Lower leg skin (tissue), 4 donors: Measurements from ENCODE around the gene DIS3L2. TPM values are rescaled to one million over a fixed set of nuclear protein-coding genes. Genes with fewer than 3 reads are reported as not detected.

ENCODE experiments used
- DNase-seq, 2 donors: peaks; one replicate each; pipeline ENCODE4 v3.0.0-alpha.2; 2019; ENCODE audit warnings: low spot score in 2 of 2
- H3K4me3 ChIP-seq: fragments of 200-600 bp; sonication (generic); 2 replicates; pipeline ENCODE4 v1.5.1; 2017; ENCODE audit warnings: mild to moderate bottlenecking, low read depth; ENCODE audit not compliant: poor library complexity, severe bottlenecking
- CTCF ChIP-seq, 3 donors: fragments of 450-650 bp; IDR thresholded peaks; one replicate each; pipeline ENCODE4 v1.5.1; 2016; ENCODE audit warnings: antibody characterized with exemption in 3 of 3, mild to moderate bottlenecking in 3 of 3, moderate library complexity in 2 of 3
- POLR2A ChIP-seq, 2 donors: fragments of 450-650 bp; IDR thresholded peaks; one replicate each; pipeline ENCODE4 v1.6.1; 2016 to 2017; ENCODE audit warnings: antibody characterized with exemption in 2 of 2, mild to moderate bottlenecking in 1 of 2, moderate library complexity in 1 of 2
- WGBS, 2 donors: methylation state at CpG; one replicate each; pipeline ENCODE4 v1.1.5; 2018; 5-methylcytosine and 5-hydroxymethylcytosine counted together
- intact Hi-C: fragments of 100-400 bp; cut with DNase I; formaldehyde crosslinking; loops from one replicate; pipeline ENCODE4 v1.15.0; 2023; ENCODE audit warnings: low total_unique reads
- total RNA-seq, 4 donors: library from RNA; depleted of rRNA; stranded (reverse); fragments of >200 nt; gene quantifications; one replicate each; pipeline ENCODE4 v1.1.0, GENCODE V29; 2016

Gene DIS3L2
- total RNA-seq, 4 donors from 2014 or later: 26.4 to 39.0 (median 34.4) TPM

GRCh38 chr2:232372231-232373208 is 411.0 kb downstream of the DIS3L2 start:
- WGBS, 2 donors: 91 to 92% methylated on average over 18 of the region's 18 CpGs
- DNase-seq: no peak
- intact Hi-C loops: no loop called here
- TF ChIP-seq CTCF (IDR thresholded peaks at IDR 0.05): no peak
- TF ChIP-seq POLR2A (IDR thresholded peaks at IDR 0.05): no peak
- no peak overlapping the region for H3K4me3 ChIP-seq

- intact Hi-C loops: no loop called here
- TF ChIP-seq CTCF (IDR thresholded peaks at IDR 0.05): no peak
- TF ChIP-seq POLR2A (IDR thresholded peaks at IDR 0.05): no peak
- DNase-seq: no peak
- H3K4me3 ChIP-seq: no peak overlapping the region
- WGBS, 2 donors: 42 to 67% methylated on average over 1 of the region's 1 CpG
Observed at GRCh38 chr2:232374356-232374755, 412.8 kb downstream of the DIS3L2 start.

GRCh38 chr2:232375164-232375563 is 413.7 kb downstream of the DIS3L2 start:
- H3K4me3 ChIP-seq: no peak overlapping the region
- intact Hi-C loops: no loop called here
- no peak for DNase-seq

GRCh38 chr2:232376260-232376659 is 414.7 kb downstream of the DIS3L2 start:
- DNase-seq: no peak
- intact Hi-C loops: no loop called here
- no peak overlapping the region for H3K4me3 ChIP-seq
- WGBS, 2 donors: 76 to 81% methylated on average over 4 of the region's 4 CpGs
- no peak for TF ChIP-seq POLR2A (IDR thresholded peaks at IDR 0.05)
- TF ChIP-seq CTCF (IDR thresholded peaks at IDR 0.05): no peak

More at GRCh38 chr2:232375164-232375563, 413.7 kb downstream of the DIS3L2 start:
- 75 to 80% methylated on average over 12 of the region's 12 CpGs for WGBS, 2 donors
- TF ChIP-seq CTCF (IDR thresholded peaks at IDR 0.05) (no peak), POLR2A (IDR thresholded peaks at IDR 0.05) (no peak)

GRCh38 chr2:232376713-232377112 is 415.2 kb downstream of the DIS3L2 start:
- intact Hi-C loops: no loop called here
- TF ChIP-seq POLR2A (IDR thresholded peaks at IDR 0.05) (no peak), CTCF (IDR thresholded peaks at IDR 0.05) (no peak)
- 84 to 91% methylated on average over 7 of the region's 7 CpGs for WGBS, 2 donors
- no peak for DNase-seq
- no peak overlapping the region for H3K4me3 ChIP-seq
